ENCODE results near the gene ADGRB2.

DNA sequence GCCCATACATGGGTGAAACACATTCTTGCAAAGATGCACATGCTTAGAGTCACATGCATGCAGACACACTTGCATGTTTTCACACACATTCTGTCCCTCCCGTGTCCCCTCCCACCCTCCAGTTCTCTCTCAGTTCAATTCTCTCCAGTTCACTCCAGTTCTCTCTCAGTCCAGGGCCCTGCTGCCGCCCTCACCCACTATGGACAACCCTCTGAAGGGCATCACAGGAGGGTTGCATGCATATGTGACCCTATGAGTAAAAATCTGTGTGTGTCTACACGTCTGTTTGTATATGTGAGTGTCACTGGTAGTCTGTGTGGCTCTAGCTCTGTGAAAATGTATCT, 21.8 kb upstream of the ADGRB2 start:
- TF ChIP-seq CTCF (IDR thresholded peaks at IDR 0.05; ENCODE audit: low read depth, low read length) = no peak
- TF ChIP-seq EZH2phosphoT487 (IDR thresholded peaks at IDR 0.05; ENCODE audit: low read depth) = no peak

Data from OCI-LY3 (cell line).